Mesenchymal stem cell (in vitro differentiated cells and primary cell): ENCODE data around the gene KCNJ15.

Experiments used
- DNase-seq: peaks from one replicate; pipeline ENCODE4 v3.0.0-alpha.2; 2013
- H2AFZ ChIP-seq: one replicate; pipeline ENCODE4 v1.6.1; 2013; ENCODE audit warnings: low read depth, mild to moderate bottlenecking, control low read depth, inconsistent platforms, low read length, moderate library complexity
- H2AK5ac ChIP-seq: 2 replicates; pipeline ENCODE4 v1.6.1; 2013; ENCODE audit warnings: low read length, moderate library complexity, mild to moderate bottlenecking, inconsistent platforms; ENCODE audit not compliant: severe bottlenecking
- H2BK120ac ChIP-seq: one replicate; pipeline ENCODE4 v1.6.1; 2013; ENCODE audit warnings: low read depth, mild to moderate bottlenecking, inconsistent platforms, low read length, moderate library complexity
- H2BK12ac ChIP-seq, 2 experiments: one replicate each; pipeline ENCODE4 v1.6.1; 2013; ENCODE audit warnings: inconsistent platforms in 2 of 2, low read length in 2 of 2, mild to moderate bottlenecking in 2 of 2, moderate library complexity in 2 of 2, control low read depth in 1 of 2
- H2BK15ac ChIP-seq: one replicate; pipeline ENCODE4 v1.6.1; 2013; ENCODE audit warnings: mild to moderate bottlenecking, low read depth, inconsistent platforms; ENCODE audit not compliant: poor library complexity, severe bottlenecking
- H2BK5ac ChIP-seq: 2 replicates; pipeline ENCODE4 v1.6.1; 2013; ENCODE audit warnings: low read depth, mild to moderate bottlenecking, low read length, control low read depth, inconsistent platforms; ENCODE audit not compliant: poor library complexity, severe bottlenecking
- H3K14ac ChIP-seq, 2 experiments: one replicate each; pipeline ENCODE4 v1.6.1; 2013; ENCODE audit warnings: inconsistent platforms in 2 of 2, low read length in 2 of 2, control low read depth in 1 of 2, mild to moderate bottlenecking in 1 of 2, moderate library complexity in 1 of 2
- H3K18ac ChIP-seq, 2 experiments: one replicate each; pipeline ENCODE4 v1.6.1; 2013; ENCODE audit warnings: inconsistent platforms in 2 of 2, low read length in 2 of 2, control low read depth in 1 of 2, low read depth in 1 of 2, mild to moderate bottlenecking in 1 of 2
- H3K23ac ChIP-seq, 2 experiments: one replicate each; pipeline ENCODE4 v1.6.1; 2013; ENCODE audit warnings: inconsistent platforms in 2 of 2, low read length in 2 of 2, mild to moderate bottlenecking in 2 of 2, moderate library complexity in 2 of 2, control low read depth in 1 of 2
- H3K27ac ChIP-seq: 2 replicates; pipeline ENCODE4 v1.5.1; 2013; ENCODE audit warnings: mild to moderate bottlenecking, moderate library complexity, low read length, control low read depth, inconsistent platforms; ENCODE audit not compliant: poor library complexity, severe bottlenecking
- H3K27me3 ChIP-seq, 2 experiments: 2 replicates each; pipeline versions ENCODE4 v1.6.1 to v1.7.0; 2013; ENCODE audit warnings: low read length in 2 of 2, mild to moderate bottlenecking in 2 of 2, moderate library complexity in 2 of 2, control low read depth in 1 of 2, inconsistent platforms in 1 of 2; ENCODE audit not compliant: control insufficient read depth in 1 of 2, insufficient read depth in 1 of 2
- H3K36me3 ChIP-seq, 2 experiments: 2 replicates each; pipeline versions ENCODE4 v1.6.1 to v1.7.0; 2013; ENCODE audit warnings: low read length in 2 of 2, control low read depth in 1 of 2, inconsistent platforms in 1 of 2, low read depth in 1 of 2, mild to moderate bottlenecking in 1 of 2; ENCODE audit not compliant: insufficient read depth in 2 of 2, control insufficient read depth in 1 of 2
- H3K4ac ChIP-seq, 2 experiments: one replicate each; pipeline ENCODE4 v1.6.1; 2013; ENCODE audit warnings: inconsistent platforms in 2 of 2, low read length in 2 of 2, mild to moderate bottlenecking in 2 of 2, moderate library complexity in 2 of 2, control low read depth in 1 of 2, low read depth in 1 of 2
- H3K4me1 ChIP-seq: 2 replicates; pipeline ENCODE4 v1.6.1; 2013; ENCODE audit warnings: low read depth, low read length, control low read depth; ENCODE audit not compliant: control insufficient read depth, insufficient read depth
- H3K4me2 ChIP-seq: 2 replicates; pipeline ENCODE4 v1.6.1; 2013; ENCODE audit warnings: low read length, mild to moderate bottlenecking, inconsistent platforms; ENCODE audit not compliant: poor library complexity, severe bottlenecking
- H3K4me3 ChIP-seq, 2 experiments: 2 replicates each; pipeline versions ENCODE4 v1.5.1 to v1.7.0; 2013; ENCODE audit warnings: low read length in 2 of 2, mild to moderate bottlenecking in 2 of 2, control low read depth in 1 of 2, low read depth in 1 of 2; ENCODE audit not compliant: insufficient read depth in 1 of 2
- H3K79me1 ChIP-seq: replicated peaks from 2 replicates; pipeline ENCODE4 v1.6.1; 2013; ENCODE audit warnings: mild to moderate bottlenecking, control low read depth, low read length, inconsistent platforms; ENCODE audit not compliant: poor library complexity, severe bottlenecking
- H3K9ac ChIP-seq: 2 replicates; pipeline ENCODE4 v1.7.0; 2013; ENCODE audit warnings: mild to moderate bottlenecking, low read length, moderate library complexity
- H3K9me3 ChIP-seq: 2 replicates; pipeline ENCODE4 v1.7.0; 2013; ENCODE audit warnings: mild to moderate bottlenecking, low read length; ENCODE audit not compliant: control insufficient read depth
- H4K8ac ChIP-seq: one replicate; pipeline ENCODE4 v1.6.1; 2013; ENCODE audit warnings: inconsistent platforms, mild to moderate bottlenecking, low read length, moderate library complexity
- H4K91ac ChIP-seq: one replicate; pipeline ENCODE4 v1.6.1; 2013; ENCODE audit warnings: mild to moderate bottlenecking, low read length, inconsistent platforms
- WGBS: methylation state at CpG from one replicate; pipeline ENCODE4 v1.1.7; 2013; ENCODE audit warnings: mixed read lengths; 5-methylcytosine and 5-hydroxymethylcytosine counted together

The KCNJ15 gene

DNA sequence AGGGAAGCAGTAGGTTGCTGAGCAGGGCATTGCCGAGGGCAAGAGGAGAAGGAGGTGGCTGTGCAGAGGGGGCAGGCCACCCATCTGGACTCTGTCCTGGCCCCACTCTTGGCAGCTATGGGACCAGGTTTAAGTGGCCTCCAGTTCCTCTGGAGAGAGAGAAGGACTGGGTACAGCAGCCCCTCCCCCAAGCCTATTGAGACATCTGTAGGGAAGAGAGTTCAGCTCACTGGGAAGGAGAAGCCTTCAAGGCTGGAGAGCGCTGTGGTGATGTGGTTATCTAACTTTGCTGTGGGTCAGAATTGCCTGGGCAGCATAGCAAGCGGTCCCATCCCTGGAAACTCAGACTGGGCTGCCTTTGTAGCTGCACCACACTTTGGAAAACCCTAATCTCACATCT, 93.9 kb downstream of the KCNJ15 start:
- Histone ChIP-seq H2BK12ac (peak overlapping the region; percentile 1 to 28), H3K27me3 (no peaks in the 10 kb centered on the region), H3K9me3 (no peaks in the 10 kb centered on the region), H3K4ac (no peak overlapping the region), H3K4me3 (no peak overlapping the region), H2BK120ac (no peak overlapping the region), H3K9ac (peak overlapping the region; percentile 91), H3K36me3 (peaks cover 0 to 3% of the 10 kb centered on the region in 2 experiments), H3K27ac (peak overlapping the region; percentile 83), H2AFZ (no peak overlapping the region), H4K91ac (peak overlapping the region; percentile 1), H3K4me2 (no peak overlapping the region), H2AK5ac (peak overlapping the region; percentile 82), H3K14ac (no peak overlapping the region), H3K4me1 (peaks cover 31% of the 10 kb centered on the region), H3K23ac (no peak overlapping the region), H4K8ac (no peak overlapping the region), H3K79me1 (peaks cover 5% of the 10 kb centered on the region), H3K18ac (peak overlapping the region in 1 of 2 experiments; percentile 14), H2BK5ac (peak overlapping the region; percentile 69), H2BK15ac (no peak overlapping the region)
- 100% methylated on average over 3 of the region's 3 CpGs for WGBS
- DNase-seq: peak; percentile 12

GRCh38 chr21:38351176-38351959, 94.6 kb downstream of the KCNJ15 start:
- peak overlapping the region; percentile 9 for H4K91ac ChIP-seq
- H3K36me3 ChIP-seq: peaks cover 0 to 3% of the 10 kb centered on the region in 2 experiments
- H3K4ac ChIP-seq: peak overlapping the region in 1 of 2 experiments; percentile 34
- H3K14ac ChIP-seq: peak overlapping the region in 1 of 2 experiments; percentile 13
- H3K79me1 ChIP-seq: peaks cover 5% of the 10 kb centered on the region
- WGBS: 93% methylated on average over 15 of the region's 16 CpGs
- H3K23ac ChIP-seq: no peak overlapping the region
- no peaks in the 10 kb centered on the region for H3K27me3 ChIP-seq
- H2BK5ac ChIP-seq: peak overlapping the region; percentile 69
- peak overlapping the region; percentile 82 for H2AK5ac ChIP-seq
- H3K9me3 ChIP-seq: no peaks in the 10 kb centered on the region
- H3K27ac ChIP-seq: peak overlapping the region; percentile 83
- H2AFZ ChIP-seq: no peak overlapping the region
- no peak overlapping the region for H2BK15ac ChIP-seq
- peak overlapping the region; percentile 91 for H3K9ac ChIP-seq
- no peak for DNase-seq
- H2BK12ac ChIP-seq: peak overlapping the region; percentile 0 to 46
- no peak overlapping the region for H3K4me3 ChIP-seq
- H3K4me1 ChIP-seq: peaks cover 32% of the 10 kb centered on the region
- H4K8ac ChIP-seq: no peak overlapping the region
- no peak overlapping the region for H2BK120ac ChIP-seq
- H3K18ac ChIP-seq: peak overlapping the region in 1 of 2 experiments; percentile 25
- no peak overlapping the region for H3K4me2 ChIP-seq

DNA sequence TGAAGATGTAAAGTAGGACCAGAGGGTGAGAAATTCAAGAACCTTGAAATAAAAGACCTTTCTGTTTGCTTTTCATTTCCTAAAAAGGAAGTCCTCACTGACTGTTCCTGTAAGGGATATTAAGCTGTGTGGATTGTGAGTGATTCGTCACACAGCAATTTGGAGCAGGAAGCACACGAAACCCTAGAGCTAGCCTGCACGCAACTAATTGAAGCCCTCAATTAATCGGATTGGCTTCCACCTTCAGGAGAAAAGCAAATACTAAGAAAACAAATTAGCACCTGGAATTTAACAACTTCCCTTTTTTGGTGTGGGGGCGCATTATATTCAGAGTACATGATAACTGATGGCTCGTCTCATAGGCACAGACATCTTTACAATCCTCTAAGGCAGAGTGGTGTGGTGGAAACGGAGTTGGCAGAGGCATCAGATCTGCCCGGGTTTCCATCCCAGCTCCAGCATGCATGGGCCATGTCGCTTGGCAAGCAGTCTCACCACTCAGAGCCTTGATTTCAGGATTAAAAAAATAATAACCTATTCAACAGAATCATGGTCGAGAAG, 95.2 kb downstream of the KCNJ15 start:
- peak; percentile 79 for DNase-seq
- H3K4me2 ChIP-seq: no peak overlapping the region
- WGBS: 54% methylated on average over 7 of the region's 10 CpGs
- no peak overlapping the region for H3K4ac ChIP-seq
- H3K18ac ChIP-seq: peak overlapping the region in 1 of 2 experiments; percentile 37
- H3K79me1 ChIP-seq: peaks cover 5% of the 10 kb centered on the region
- no peak overlapping the region for H2BK120ac ChIP-seq
- H4K91ac ChIP-seq: no peak overlapping the region
- peak overlapping the region; percentile 91 for H3K9ac ChIP-seq
- H2BK5ac ChIP-seq: peak overlapping the region; percentile 91
- peak overlapping the region; percentile 94 for H2AK5ac ChIP-seq
- peaks cover 34% of the 10 kb centered on the region for H3K4me1 ChIP-seq
- H2BK12ac ChIP-seq: peak overlapping the region in 1 of 2 experiments; percentile 31
- no peak overlapping the region for H3K14ac ChIP-seq
- no peak overlapping the region for H2AFZ ChIP-seq
- H3K36me3 ChIP-seq: peaks cover 0 to 3% of the 10 kb centered on the region in 2 experiments
- no peak overlapping the region for H2BK15ac ChIP-seq
- H4K8ac ChIP-seq: no peak overlapping the region
- H3K9me3 ChIP-seq: no peaks in the 10 kb centered on the region
- H3K4me3 ChIP-seq: no peak overlapping the region
- H3K27me3 ChIP-seq: no peaks in the 10 kb centered on the region
- H3K23ac ChIP-seq: no peak overlapping the region
- H3K27ac ChIP-seq: peak overlapping the region; percentile 83

- Histone ChIP-seq H2BK120ac (no peak overlapping the region), H3K27ac (peak overlapping the region; percentile 83), H3K79me1 (peaks cover 5% of the 10 kb centered on the region), H2AFZ (no peak overlapping the region), H4K8ac (no peak overlapping the region), H3K23ac (no peak overlapping the region), H4K91ac (no peak overlapping the region), H3K4ac (no peak overlapping the region), H3K4me1 (peaks cover 35% of the 10 kb centered on the region), H2AK5ac (peak overlapping the region; percentile 95), H3K4me3 (no peak overlapping the region), H3K4me2 (no peak overlapping the region), H3K18ac (no peak overlapping the region), H3K36me3 (peaks cover 0 to 3% of the 10 kb centered on the region in 2 experiments), H3K14ac (no peak overlapping the region), H2BK15ac (no peak overlapping the region), H3K27me3 (no peaks in the 10 kb centered on the region), H2BK12ac (no peak overlapping the region), H3K9me3 (no peaks in the 10 kb centered on the region), H2BK5ac (peak overlapping the region; percentile 91), H3K9ac (peak overlapping the region; percentile 91)
- DNase-seq: peak; percentile 71
- 50% methylated on average over 6 of the region's 6 CpGs for WGBS
These were observed 95.9 kb downstream of the KCNJ15 start for GRCh38 chr21:38352536-38353219.
